Activated CD4-positive, alpha-beta T cell treated with anti-CD3 and anti-CD28 coated beads for 1 hour (primary cell): ENCODE data around the gene CHCHD3.
"Not testable (repeated sequence)": the region's sequence is repeated elsewhere in the genome, so short reads cannot be mapped to it uniquely, and the experiment has no call there.

Experiments used
- DNase-seq: peaks from one replicate; pipeline ENCODE4 v3.0.0-alpha.2; 2020

Gene CHCHD3

DNA sequence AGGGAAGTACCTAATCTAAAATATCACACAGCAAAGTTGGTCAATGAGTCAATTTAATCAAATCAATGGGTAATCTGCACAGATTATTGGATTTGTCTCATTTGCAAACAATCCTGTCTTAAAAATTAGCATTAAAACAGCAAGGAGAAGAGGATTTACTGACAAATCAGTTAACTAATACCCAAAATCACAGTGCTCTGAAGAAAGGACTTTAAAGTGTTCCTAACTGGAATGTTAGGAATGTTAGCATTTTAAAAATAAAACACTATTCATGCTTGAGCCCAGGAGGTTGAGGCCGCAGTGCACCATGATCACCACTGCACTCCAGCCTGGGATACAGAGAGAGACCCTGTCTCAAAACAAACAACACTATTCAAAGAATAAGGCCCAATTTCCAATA is 83.1 kb downstream of the CHCHD3 start:
- no peak for DNase-seq

GRCh38 chr7:132997505-132997904 is 84.4 kb downstream of the CHCHD3 start:
- DNase-seq = no peak

DNA sequence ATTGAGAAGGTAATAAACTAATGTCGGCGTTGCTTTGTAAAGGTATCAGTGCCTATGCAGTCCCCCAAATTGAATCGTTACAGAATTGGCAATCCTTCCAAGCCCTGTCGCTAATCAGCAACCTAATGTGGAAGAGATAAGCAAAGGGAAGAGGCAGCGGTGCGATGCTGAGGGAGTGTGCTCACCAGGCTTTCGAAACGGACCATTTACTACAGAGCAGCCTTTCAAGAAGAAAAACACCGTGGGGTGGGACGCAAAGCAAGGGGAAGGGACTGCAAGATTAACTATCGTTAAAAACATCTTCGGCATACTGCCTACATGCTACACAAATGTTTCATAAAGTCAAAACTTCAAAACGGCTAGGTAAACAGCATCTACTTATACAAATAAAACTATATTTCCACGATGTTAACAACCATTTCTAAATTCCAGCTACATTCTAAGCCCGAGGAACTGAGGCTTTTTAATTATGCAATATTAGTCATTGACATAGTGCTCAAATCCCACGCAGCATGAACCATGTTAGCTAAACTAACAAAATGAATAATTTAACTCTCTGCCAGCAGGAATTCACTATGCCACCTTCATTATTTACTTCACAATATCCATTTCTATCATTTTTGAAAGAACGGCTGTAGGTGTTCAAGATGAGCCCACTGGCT is 85.2 kb downstream of the CHCHD3 start:
- DNase-seq = no peak

DNA sequence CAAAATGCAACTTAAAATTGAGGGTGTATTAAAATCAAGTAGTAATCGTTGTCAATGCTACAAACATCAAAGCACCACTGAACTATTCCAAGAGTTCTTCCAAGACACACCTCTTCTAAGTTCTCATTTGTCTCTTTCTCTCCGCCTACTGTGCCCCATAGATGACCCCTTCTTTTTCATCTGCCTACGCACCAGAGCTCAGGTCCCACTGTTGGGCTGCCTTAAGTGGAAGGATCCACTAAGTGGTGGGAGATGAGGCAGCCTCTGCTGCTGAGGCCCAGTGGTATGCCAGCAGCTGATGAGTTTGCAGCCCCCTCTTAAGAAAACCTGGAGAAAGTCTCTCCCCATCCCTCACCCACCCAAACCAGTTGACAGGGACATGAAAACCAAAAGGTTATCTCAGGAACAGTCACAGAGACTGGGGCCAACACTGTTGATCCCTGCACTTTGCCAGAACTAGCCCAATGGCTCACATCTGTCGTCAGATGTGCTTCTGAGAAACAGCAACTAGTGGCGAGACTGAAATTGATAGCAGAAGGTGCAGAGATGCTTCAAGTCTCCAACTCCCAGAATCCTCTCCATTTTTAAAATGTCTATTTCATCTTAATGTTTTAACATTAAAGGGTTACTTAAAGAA is 88.4 kb downstream of the CHCHD3 start:
- no peak for DNase-seq

- DNase-seq = no peak
These were observed 90.0 kb downstream of the CHCHD3 start for GRCh38 chr7:132991615-132992587.

DNA sequence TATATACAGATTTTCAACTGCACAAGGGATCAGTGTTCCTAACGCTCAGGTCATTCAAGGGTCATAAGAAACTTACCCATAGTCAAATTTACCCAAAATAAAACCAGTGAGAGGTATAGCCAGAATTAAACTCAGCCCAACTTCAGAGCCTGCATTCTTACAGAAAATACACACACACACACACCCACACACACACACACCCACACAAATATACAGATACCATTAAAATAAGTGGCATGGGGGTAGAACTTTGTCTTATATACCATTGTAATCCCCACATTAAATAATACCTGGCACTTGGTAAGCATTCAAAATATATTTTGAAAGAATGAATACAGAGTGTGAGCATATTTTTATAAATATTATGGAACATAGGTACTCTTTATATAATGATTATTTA is 93.8 kb downstream of the CHCHD3 start:
- DNase-seq = no peak

DNA sequence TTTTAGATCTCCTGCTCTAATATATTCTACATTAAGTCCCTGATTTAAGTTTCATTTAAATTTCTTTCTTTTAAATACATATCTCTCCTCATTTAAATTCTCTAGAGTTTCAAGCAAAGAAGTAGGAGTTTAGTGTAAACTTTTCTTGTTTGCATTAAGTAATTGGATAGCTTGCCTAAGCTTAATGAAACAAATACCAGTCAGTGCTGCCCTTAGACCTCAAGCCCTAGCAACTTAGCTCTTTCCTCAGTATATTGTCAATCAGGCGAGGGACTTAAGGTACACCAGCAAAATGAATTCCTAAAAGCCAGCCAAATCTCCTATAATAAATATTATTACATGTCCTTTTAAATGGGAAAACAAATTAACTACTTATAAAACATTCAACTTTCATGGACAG is 101.5 kb downstream of the CHCHD3 start:
- no peak for DNase-seq

DNA sequence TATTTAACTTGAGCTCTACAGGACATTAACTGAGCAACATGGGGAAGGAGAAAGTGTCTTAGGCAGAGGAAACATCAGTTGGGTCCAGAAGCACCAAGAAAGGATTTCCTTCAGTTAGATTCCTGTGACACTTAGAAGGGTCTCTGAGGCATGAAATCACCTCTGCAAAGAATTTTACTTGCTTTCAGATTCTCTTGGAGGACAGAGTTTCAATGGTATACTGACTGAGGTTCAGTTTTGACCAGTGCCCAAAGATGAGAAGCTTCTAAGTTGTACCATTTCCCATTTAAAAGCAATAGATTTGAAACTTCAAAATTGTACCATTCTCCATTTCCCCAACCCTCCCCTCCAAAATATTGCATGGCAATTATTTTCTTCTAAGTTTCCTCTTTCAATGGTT is 102.4 kb downstream of the CHCHD3 start:
- no peak for DNase-seq

GRCh38 chr7:132977234-132977633 is 104.7 kb downstream of the CHCHD3 start:
- no peak for DNase-seq

- DNase-seq = no peak
These were observed 109.1 kb downstream of the CHCHD3 start for GRCh38 chr7:132972745-132973144.

DNA sequence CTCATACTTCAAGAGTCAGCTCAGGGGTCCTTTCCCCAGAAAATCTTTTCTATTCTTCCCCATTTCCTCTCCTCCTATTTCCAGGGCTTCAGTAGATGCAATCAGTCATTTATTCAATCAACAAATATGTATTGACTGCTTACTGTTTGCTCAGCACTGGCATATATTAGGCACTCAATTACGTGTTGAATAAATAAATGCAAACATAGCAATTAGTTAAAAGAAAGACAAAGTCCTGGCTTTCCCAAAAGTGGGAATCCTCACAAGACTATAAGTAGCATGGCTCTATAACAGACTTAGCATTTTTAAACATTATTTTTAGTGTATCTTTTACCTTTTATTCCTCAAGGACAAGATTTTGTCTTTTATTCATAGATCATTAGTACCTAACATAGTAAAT is 111.6 kb downstream of the CHCHD3 start:
- no peak for DNase-seq

DNA sequence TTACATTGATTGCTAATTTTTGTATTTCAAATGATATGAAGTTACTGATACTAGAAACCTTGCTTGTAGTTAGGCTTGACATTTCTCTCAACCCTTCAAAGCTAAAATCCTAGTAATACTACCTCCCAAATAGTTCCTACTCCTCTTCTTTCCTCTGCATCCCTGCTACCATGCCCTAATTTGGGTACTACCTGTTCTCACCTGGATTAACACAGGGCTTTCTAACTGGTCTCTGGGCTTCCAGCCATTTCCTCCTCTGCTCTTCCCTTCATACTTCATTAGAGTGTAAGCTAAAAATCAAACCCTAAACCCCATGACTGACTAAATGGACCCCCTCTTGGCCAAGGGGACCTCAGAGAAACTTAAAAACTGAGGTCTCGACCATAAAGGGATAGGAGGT is 112.4 kb downstream of the CHCHD3 start:
- no peak for DNase-seq

DNA sequence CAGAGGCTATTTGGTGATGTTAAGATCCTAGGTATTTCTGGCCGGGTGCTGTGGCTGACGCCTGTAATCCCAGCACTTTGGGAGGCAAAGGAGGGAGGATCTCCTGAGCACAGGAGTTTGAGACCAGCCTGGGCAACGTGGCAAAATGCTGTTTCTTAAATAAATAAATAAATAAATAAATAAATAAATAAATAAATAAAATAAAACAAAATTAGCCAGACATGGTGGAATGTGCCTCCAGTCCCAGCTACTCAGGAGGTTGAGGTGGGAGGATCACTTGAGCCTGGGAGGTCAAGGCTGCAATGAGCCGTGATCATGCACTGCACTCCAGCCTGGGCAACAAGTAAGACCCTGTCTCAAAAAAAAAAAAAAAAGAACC is 114.4 kb downstream of the CHCHD3 start:
- not testable (repeated sequence) for DNase-seq

- DNase-seq = no peak
These were observed 115.0 kb downstream of the CHCHD3 start for GRCh38 chr7:132966754-132967469.

- DNase-seq = no peak
These were observed 115.9 kb downstream of the CHCHD3 start for GRCh38 chr7:132965951-132966350.

- DNase-seq = no peak
These were observed 117.0 kb downstream of the CHCHD3 start for GRCh38 chr7:132964876-132965275.

GRCh38 chr7:132959891-132960290 is 122.0 kb downstream of the CHCHD3 start:
- no peak for DNase-seq

- no peak for DNase-seq
These were observed 125.3 kb downstream of the CHCHD3 start for GRCh38 chr7:132956556-132956955.

DNA sequence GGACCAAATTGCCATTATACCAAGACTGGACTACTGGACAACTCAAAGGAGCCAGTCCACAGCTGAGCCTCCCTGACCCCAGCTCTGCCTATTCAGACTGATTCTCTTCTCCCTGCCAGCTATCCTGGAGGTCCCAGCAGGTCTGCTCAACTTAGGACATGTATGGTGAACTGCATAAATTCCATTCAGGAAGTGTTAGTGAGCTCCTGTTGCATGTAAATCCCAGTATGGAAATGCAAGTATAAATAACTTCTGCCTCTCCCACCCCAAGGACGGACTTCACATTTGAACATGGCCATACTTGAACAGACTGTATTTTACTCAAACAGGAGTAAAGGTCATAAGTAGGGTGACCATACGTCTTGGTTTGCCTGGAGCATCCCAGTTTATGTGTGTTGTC is 128.4 kb downstream of the CHCHD3 start:
- DNase-seq = no peak

GRCh38 chr7:132950725-132951124 is 131.2 kb downstream of the CHCHD3 start:
- DNase-seq = no peak

- DNase-seq = no peak
These were observed 134.9 kb downstream of the CHCHD3 start for GRCh38 chr7:132947011-132947410.

- DNase-seq = no peak
These were observed 137.1 kb downstream of the CHCHD3 start for GRCh38 chr7:132944774-132945173.

DNA sequence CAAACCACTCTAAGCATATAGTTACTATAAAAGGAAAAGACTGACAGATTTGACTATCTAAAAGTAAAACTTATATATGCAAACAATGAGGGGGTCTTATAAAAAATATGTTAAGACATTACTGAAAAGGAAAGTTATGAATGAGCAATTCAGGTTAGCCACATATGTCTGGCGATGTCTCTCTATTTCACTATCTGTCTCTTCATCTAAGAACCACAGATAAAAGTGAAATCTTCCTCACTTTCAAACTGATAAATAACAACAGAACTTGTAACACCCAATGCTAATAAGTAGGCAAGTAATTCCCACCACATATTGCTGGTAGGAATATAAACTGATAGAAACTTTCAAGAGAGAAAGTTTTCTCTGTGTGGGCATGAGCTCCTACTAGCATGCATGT is 138.2 kb downstream of the CHCHD3 start:
- no peak for DNase-seq
